NCI-H2171 (cell line): Measurements from ENCODE around the gene TAX1BP1.
"Not testable (repeated sequence)": the region's sequence is repeated elsewhere in the genome, so short reads cannot be mapped to it uniquely, and the experiment has no call there.

Source experiments
- DNase-seq: peaks from one replicate; lab custom pipeline; 2025; lab: John Stamatoyannopoulos, UW

Gene TAX1BP1

GRCh38 chr7:27843584-27844305 is 103.8 kb downstream of the TAX1BP1 start:
- DNase-seq = no peak

DNA sequence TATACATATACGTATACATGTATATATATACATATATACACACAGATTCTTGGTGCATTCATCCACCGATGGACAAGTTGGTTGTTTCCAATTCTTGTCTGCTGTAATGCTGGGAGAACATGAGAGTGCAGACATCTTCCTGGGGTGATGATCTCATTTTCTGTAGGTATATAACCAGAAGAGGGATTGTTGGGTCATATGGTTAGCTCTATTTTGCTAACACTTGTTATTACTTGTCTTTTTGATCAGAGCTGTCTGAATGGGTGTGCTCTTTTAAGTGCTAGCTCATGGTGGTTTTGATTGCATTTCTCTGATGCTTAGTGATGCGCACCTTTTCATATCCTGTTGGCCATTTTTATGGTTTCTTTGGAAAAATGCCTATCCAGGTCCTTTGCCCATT is 106.4 kb downstream of the TAX1BP1 start:
- DNase-seq = no peak

- DNase-seq = no peak
These were observed 110.6 kb downstream of the TAX1BP1 start for GRCh38 chr7:27850531-27850930.

DNA sequence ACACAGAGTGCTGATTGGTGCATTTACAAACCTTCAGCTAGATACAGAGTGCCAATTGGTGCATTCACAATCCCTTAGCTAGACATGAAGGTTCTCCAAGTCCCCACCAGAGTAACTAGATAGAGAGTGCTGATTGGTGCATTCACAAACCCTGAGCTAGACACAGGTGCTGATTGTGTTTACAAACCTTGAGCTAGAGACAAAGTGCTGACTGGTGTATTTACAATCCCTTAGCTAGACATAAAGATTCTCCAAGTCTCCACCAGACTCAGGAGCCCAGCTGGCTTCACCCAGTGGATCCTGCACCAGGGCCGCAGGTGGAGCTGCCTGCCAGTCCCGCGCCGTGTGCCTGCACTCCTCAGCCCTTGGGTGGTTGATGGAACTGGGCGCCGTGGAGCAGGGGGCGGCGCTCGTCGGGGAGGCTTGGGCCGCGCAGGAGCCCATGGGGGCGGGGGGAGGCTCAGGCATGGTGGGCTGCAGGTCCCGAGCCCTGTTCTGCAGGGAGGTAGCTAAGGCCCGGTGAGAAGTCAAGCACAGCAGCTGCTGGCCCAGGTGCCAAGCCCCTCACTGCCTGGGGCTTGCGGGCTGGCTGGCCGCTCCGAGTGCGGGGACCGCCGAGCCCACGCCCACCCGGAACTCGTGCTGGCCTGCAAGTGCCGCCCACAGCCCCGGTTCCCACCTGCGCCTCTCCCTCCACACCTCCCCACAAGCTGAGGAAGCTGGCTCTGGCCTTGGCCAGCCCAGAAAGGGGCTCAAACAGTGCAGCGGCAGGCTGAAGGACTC is 116.9 kb downstream of the TAX1BP1 start:
- DNase-seq = not testable (repeated sequence)

GRCh38 chr7:27860800-27861199 is 120.8 kb downstream of the TAX1BP1 start:
- DNase-seq = no peak

- DNase-seq = no peak
These were observed 121.8 kb downstream of the TAX1BP1 start for GRCh38 chr7:27861747-27862146.

DNA sequence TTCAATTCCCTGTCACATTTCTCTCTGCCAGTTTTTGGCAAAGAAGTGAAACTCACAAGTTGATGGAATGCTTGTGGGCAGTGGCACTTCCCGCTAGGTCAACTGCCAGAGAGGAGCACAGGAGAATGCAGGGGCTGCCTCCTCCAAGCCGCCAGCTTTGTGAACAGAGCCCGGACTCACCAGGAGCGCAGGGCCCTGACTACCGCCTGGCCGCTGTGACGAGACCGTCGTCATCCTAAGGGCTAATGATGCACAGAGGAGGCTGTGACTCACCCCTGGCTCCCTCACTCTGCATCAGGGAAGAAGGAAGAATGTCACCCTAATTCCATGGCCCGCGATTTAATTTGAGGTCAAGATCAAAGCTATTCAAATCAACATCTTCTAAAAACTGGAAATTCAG is 123.9 kb downstream of the TAX1BP1 start:
- DNase-seq = no peak

DNA sequence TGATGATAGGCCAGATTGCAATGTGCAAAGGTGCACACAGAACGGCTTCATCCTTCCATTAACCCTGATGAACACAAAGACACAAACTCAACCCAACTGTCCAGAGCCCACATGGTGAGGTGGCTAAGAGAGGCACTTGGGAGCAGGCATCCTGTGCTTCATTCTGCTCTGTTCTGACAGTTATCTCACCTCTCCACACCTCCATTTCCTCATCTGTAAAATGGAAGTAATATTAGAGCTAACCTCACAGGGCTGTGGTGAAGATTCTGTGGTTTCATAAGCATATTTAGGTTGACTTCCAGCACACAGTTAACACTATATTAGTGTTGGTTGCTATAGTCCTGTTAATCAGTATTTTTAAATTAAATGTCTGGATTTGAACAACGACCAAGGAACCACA is 126.3 kb downstream of the TAX1BP1 start:
- no peak for DNase-seq

DNA sequence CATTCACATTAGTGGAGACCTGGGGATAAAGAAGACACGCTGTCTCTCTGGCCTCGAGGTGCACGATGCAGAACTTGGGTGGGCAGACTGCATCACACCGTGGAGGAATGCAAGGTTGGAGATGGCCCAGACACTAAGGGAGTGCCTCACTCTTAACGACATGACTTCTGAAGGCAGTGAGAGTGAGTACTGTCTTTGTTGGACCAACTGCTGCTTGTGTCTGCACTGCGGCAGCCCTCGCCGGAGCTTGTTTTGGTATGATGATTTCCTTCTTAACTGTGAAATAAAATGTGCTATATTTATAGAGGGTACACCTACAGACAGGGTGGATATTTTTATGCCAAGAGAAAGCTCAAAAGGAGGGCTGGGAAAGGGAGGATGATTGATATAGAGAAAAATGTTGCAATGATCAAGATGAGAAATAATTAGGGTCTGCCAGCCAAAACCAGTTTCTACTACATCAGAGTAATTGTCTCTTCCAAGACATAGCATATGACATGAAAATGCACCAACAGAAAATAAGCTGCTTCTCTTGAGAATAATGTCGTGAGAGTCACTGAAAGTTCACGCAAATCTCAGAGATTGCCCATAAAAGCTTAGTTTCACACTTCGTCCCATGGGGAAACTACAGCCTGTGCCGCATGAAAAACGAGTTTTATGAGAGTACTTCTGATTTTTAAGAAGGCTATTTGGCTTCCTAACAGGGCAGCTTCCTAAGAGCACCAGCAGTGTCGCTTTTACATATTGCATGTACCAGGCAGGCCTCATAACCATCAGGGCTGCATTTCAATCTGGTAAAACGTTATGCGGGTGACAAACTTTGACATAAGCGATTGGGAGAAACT is 127.1 kb downstream of the TAX1BP1 start:
- no peak for DNase-seq

GRCh38 chr7:27868131-27868550 is 128.2 kb downstream of the TAX1BP1 start:
- no peak for DNase-seq

DNA sequence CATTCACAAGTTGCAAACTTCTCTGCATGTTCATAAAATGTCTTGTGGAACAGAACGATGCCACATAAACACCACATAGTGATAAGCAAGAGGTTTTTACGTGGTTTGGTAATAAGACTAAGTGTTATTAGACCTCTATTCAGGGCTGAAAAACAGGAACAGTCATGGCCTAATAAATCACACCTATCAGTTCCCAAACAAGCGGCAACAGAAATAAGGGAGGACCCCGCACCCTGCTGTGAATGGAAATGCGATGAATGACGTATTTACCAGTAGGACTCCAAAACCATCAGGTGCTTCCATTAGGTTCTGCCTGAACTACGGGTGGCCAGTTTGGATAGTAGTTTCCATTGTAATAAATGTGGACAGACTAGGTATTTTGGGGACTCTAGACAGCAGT is 129.1 kb downstream of the TAX1BP1 start:
- DNase-seq = no peak

DNA sequence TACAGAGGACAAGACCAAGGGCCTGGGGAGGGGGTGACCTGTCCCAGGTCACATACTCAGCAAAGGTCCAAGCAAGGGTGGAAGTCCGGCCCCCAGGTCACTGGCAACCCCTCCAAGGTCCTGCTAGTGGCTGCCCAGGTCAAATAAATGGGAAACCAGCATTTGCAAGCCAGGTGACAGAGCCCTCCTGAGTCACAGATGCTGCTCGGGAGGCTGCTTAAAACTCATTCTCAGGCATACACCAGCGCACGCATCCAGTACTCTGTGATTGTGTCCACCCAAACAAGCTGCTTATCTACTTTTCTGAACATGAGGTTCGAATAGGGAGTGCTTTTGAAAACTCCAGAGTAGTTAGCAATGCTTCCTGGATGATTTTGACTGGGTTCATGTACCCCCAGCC is 130.6 kb downstream of the TAX1BP1 start:
- no peak for DNase-seq

- DNase-seq = no peak
These were observed 131.1 kb downstream of the TAX1BP1 start for GRCh38 chr7:27871086-27871485.

GRCh38 chr7:27871866-27872265 is 131.9 kb downstream of the TAX1BP1 start:
- DNase-seq = no peak

DNA sequence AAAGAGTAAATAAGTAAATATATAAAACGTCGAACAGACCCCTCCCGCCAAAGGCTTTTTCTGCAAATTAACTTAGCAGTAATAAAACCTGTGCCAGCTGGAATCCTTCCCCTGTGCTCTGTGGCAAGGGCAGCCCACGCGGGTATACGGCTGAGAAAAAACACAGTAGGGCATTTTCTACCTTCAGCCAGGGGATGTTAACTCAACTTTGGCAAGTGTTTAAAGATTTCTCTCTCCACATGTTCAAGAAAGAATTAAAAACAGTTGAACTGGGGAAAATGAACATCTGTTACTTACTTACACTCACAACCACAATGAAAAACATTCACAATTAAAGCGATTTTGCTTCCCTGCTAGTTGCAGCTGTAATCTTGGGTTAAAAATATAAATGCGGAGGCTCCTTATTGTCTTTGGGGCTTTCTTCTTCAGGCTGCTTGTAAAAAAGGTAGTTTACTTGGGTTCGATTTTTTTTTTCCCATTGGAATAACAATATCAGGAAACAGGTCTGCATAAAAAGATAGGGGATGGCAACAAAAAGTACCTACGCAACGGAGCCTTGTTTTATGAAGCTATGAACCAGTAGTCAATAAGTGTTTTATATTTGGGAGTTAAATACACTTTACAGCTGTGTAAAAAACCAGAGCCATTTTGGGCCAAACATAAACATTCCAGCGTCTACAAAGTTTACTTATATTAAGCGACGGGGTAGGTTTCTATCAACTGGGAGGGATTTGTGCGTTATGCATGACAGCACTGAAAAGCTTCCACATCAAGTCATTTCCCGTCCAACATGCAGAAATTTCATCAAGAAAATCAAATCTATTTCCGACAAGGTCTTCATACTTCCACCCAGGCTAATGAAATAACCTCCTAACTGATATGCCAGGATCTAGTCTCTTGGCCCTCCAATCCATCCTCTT is 132.7 kb downstream of the TAX1BP1 start:
- no peak for DNase-seq

GRCh38 chr7:27873981-27874957 is 134.3 kb downstream of the TAX1BP1 start:
- DNase-seq = no peak

GRCh38 chr7:27875061-27875460 is 135.1 kb downstream of the TAX1BP1 start:
- DNase-seq = no peak

DNA sequence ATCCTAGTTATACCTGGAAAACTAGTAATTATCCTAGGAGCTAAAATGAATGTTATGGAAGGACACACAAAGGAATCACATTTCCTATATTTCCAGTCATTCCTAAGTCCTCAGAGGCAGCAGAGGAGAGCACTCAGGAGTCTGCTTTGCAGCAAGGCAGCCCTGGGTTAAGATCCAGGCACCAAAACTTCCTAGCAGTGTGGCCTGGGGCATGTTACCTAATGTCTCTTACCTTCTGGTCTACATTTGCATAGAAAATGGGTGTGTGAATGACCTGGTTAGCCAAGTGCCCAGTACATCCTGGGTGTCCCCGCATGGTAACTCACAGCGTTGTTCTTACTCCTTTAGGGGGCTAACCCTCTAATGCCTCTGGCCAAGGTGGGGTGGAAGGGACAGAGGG is 135.9 kb downstream of the TAX1BP1 start:
- no peak for DNase-seq

DNA sequence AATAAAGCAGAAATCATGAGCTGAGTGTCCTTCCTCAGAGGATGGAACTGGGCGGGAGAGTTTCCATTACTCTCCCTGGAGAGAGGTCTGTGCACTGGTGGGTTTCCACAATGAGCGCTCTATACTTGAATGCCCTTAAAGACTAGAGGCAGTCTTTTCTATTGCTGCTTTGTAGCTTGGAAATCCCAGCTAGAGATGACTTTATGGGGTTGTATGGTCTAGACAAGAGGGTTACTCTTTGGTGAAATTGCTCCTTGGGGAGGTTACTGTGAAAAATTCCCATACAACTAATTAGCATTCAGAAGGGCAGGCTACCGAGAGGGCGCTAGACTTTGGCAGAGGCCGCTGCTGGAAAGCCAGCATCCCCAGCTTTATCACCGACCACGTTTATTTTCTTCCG is 136.8 kb downstream of the TAX1BP1 start:
- DNase-seq = no peak
